ENCODE results near the gene SRSF2.
A peak's percentile ranks its signal among the peaks of the same experiment; 100 is the strongest.
"Not testable (repeated sequence)": the region's sequence is repeated elsewhere in the genome, so short reads cannot be mapped to it uniquely, and the experiment has no call there.

The SRSF2 gene

DNA sequence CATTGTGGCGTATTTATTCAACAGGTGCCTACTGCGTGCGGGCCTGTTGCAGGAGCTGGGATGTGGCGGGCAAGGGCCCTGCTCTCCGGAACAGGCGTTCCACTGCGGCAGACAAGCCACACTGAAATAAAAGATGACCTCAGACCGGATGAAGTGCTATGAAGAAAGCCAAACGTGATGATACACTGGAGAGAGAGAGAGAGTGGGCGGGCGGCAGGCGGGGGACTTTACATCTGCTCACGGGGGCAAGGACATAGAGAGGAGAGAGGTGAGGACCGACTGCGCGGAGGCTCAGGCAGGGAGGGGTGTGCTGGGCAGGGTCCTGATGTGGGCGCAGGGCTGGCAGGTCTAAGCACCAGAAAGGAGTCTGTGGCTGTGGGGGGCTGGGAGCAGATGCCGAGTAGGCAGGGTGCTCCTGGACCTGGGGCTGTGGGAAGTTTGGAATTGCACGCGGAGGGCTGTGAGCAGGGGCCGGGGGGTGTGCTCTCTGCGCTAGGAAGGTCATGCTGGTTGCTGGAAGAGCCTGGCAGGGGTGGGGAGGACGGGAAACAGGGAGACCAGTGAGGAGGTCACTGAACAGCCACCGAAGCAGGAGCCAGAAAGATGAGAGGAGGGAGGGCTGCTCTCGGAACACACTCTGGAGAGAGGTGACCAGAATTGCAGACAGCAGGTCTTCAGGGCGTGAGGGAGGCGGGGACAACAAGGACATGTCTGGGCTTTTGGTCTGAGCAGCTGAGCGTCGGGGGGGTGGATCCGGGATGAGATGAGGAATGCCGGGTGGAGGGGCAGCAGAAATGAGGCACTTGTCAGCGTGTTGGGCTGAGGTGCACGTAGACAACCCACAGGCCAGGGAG, 36.3 kb downstream of the SRSF2 start:
- peak; percentile 38 for DNase-seq (ENCODE audit: low spot score)

DNA sequence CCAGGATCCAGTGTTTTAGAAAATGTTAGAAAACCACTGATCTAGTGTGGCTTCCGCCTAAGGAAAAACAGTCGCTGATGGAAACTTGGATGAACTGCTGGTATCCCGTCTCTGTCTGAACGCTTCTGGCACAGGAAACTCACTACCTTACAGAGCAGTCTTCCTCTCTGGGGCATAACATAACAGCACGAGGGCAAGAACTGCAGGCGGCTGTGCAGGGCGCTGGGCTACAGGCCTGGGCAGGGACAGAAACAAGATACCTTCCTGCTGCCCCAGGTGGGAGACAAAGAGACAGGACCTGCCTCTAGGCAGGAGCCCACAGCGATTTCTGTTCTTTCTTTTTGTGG, 36.9 kb downstream of the SRSF2 start:
- no peak for DNase-seq (ENCODE audit: low spot score)

DNA sequence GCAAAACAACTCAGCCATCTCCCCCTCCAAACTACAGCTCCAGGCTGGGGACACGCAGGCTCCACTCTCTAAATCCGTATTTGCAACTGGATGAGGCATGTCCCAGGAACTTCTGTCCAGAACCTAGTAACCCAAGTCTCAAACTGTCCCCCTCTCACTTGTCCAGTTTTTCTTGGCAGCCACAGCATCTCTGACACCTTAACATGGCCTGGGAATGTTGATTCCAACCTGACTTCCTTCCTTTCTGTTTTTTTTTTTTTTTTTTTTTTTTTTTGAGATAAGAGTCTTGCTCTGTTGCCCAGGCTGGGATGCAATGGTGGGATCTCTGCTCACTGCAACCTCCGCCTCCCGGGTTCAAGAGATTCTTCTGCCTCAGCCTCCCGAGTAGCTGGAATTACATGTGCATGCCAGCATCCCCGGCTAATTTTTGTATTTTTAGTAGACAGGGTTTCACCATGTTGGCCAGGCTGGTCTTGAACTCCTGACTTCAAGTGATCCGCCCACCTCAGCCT, 38.6 kb downstream of the SRSF2 start:
- not testable (repeated sequence) for DNase-seq (ENCODE audit: low spot score)

DNA sequence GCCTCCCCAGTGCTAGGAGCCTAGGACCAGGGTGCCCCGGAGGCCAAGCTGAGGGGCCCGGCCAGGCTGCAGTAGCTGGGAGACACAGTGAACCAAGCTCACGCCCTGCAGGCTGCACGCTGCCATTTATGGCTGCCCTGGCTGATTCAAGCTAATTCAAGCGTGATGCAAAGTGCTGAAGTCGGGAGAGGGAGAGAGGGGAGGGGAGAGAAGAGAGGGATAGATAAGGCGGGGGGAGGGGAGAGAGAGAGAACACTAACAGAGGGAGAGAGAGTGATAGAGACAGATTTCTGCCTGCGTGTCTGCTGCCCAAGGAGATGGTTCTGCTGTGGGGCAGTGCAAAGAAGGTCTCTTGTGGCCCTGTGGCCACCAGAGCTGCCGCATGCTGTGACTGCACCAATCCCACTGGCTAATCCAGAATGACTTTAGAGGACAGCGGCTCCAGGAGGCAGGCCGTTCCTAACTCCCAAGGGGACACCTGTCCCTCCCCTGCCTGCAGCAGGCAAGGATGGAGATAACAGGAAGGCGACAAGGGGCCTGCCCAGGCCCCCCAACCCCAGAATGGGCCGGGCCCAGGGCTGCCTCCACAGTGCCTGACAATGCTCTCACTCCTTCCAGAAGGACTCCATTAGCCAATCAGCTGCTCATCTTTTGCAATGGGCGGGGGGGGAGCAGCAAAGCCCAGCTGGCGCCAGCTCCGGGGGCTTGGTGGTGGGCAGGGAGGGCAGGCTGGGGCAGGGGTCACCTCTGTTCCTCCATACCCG, 39.2 kb downstream of the SRSF2 start:
- no peak for DNase-seq (ENCODE audit: low spot score)

DNA sequence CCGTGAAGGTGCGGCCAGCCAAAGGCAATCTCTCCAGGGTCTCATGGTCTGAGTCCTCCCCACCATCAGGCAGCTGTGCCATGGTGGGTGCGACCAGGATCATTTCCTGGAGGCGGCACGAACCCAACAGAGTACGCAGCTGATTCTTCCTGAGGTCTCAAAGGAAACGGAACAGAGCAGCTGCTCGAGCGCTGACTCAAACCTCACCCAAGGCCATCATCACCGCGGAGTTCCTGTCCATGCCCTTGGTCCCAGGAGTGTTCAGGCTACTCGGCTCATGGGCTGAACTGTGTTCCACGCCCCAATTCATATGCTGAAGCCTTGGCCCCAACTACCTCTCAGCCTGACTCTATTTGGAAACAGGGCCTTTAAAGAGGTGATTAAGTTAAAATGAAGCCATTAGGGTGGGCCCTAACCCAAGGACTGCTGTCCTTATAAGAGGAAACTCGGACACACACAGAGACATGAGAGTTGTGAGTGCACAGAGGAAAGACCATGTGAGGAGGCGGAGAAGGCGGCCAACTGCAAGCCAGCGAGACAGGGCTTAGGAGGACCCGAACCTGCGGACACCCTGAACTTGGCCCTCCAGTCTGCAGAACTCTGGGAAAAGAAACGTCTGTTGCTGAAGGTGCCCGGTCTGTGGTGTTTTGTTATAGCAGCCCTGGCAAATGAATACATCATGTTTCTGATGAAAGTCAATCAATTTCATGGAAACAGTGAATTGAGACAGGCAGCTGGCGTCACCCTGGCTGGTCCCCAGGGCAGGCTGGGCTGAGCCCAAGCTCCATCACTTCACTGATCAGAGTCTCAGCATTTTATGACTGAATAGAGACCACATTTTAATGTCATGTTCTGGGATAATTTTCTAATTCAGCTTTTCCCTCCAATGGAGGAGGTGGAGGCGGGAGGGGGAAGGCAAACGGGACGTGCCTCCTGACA, 40.1 kb downstream of the SRSF2 start:
- no peak for DNase-seq (ENCODE audit: low spot score)

DNA sequence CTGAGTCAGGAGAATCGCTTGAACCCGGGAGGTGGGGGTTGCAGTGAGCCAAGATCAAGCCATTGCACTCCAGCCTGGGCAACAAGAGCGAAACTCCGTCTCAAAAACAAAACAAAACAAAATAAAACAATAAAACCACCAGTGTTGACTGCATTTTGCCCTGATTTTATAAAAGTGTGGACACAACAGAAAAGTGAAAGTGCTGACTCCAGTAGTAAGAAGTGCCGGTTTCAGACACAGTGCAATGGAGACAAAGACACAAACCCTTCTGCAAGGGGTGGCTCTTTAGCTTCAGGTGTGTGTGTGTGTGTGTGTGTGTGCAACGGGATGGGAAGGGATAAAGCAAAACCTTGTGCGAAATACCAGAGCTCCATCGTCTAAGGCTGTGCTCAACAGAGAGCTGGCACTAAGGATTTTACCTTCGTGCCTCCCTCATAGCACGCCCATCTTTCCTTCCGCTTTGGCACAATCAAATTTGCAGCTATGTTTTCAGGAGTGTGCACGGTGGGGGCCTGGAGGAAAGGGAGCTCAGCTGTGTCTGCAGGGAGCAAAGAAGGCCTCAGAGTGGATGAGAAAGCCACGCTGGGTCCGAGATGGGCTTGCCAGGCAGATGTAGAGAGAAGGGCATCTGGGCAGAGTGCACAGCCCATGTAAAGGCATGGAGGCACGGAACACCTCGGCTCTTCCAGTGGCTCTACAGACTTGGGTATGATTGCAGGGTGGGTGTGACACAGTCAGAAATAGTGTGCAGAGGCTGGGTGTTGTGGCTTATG, 41.9 kb downstream of the SRSF2 start:
- no peak for DNase-seq (ENCODE audit: low spot score)

DNA sequence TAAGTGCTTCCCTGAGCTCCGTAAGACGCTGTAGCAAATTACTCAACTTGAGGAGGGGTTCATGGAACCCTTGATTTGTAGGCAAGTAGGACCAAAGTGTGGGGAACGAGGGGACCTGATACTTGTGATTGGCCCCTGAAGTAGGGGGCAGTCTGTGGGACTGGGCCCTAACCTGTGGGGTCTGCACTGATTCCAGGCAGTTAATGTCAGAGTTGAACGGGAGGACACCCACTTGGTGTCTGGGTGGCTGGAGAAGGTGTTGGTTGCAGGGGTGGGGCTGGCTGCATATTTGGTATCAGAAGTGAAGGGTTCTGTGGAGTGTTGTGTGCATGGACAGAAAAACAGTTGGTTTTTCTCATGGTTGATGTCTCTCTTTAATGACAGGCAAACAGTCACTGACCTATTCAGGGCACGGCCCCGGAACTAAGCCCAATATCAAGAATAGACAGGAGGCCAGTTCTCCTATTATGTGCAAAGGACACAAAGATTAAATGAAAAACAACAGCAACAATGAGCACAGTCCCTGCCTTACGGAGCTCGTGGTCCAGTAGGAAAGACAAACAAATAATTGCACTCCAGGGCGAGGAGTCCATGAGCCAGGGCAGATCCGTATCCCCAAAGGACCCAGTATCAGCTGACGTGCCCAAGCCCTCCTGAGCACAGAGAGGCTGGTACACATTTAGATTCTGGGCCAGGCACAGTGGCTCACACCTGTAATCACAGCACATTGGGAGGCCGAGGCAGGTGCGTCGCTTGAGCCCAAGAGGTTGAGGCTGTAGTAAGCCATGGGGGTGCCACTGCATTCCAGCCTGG, 45.5 kb downstream of the SRSF2 start:
- no peak for DNase-seq (ENCODE audit: low spot score)

DNA sequence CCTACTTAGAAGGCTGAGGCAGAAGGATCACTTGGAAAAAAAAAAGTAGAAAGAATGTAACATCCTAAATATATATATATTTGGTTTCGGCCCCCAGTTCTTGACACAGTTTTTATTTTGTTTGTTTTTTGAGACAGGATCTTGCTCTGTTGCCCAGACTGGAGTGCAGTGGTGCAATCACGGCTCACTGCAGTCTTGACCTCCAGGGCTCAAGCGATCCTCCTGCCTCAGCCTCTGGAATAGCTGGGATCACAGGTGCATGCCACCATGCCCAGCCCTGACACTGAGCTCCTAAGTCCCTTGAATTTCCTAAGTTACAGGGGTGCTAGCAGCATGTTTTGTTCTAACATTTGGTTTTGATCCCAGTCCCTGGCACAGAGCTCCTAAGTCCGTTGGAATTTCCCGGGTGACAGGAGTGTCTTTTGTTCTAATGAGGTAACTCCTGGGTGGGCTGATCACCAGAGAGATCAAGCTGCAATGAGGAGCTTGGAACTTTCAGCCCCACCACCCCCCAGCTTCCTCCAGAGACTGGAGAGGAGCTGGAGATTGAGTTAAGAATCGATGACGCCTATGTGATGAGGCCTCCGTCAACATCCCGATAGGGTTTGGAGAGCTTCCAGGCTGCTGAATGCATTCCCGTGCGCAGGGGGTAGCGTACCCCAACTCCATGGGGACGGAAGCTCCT, 46.4 kb downstream of the SRSF2 start:
- DNase-seq (ENCODE audit: low spot score), result no peak

DNA sequence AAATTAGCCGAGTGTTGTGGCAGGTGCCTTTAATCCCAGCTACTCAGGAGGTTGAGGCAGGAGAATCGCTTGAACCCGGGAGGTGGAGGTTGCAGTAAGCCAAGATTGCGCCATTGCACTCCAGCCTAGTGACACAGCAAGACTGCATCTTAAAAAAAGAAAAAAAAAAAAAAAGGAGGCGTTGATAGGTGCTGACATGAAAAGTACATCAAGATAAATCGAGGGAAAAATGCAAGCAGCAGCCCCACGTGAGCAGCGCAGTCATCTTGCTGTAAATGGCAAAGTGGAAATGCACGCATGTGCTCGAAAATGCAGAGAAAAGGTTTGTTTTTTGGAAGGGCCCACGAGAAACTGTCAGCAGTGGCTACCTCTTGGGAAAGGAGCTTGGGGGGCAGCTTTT, 47.3 kb downstream of the SRSF2 start:
- DNase-seq (ENCODE audit: low spot score), result no peak

DNA sequence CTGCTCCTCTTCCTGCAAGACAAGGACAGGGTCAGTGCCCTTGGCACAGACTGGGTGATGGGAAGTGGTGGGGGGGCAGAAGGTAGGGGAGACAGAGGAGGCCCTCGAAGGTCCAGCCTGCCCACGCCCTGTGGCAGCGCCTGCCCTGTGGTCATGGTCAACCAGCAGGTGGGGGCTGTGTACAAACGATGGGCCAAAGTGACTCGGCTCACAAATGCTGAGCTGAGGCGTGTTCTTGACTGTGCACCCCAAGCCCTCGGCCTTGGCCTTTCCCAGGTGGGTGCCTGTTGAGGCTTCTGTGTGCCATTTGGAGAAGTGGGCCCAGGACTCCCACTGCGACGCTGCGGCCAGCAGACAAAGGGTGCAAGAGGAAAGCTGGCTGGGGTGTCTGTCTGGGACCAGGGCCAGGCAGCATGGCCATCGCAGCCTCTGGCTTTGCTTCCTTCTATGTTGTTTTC, 48.9 kb downstream of the SRSF2 start:
- DNase-seq (ENCODE audit: low spot score), result no peak

DNA sequence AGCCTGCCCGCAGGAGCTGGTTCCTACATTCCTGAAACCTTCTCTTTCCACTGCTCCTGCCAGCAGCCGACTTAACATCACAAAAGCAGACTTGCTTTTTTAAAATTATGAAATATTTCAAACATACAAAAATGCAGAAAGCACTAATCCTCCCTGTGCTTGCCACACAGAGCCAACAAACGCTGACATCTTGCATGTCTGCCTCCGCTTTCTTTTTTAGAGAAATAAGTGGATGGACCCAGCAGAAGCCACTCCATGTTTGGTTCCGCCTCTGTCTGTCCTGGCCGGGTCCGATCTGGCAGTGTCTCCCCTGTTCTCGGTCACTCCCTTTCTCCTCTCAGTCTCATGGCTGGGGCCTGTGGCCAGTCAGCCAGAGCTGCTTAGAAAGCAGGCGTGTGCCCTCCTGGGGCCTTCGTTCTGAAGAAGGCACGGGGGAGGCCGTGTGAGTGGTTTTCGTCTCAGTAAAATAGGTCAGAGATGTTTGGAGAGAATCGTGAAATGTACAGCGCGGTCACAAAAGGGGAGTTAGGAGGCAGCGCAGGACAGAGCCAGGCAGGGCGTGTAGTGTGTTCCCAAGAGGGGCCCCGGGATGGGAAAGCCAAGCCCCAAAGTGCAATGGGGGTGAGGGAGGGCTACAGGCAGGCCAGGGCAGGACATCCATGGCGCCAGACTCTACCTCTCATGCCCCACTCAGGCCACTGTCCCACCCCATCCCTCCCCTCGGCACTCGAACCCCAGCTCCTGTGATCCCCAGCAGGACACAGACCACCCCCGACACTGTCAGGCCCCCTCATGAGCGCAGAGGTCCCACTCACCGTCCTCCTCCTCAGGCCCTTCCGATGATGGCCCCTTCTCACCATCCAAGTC, 49.6 kb downstream of the SRSF2 start:
- no peak for DNase-seq (ENCODE audit: low spot score)

DNA sequence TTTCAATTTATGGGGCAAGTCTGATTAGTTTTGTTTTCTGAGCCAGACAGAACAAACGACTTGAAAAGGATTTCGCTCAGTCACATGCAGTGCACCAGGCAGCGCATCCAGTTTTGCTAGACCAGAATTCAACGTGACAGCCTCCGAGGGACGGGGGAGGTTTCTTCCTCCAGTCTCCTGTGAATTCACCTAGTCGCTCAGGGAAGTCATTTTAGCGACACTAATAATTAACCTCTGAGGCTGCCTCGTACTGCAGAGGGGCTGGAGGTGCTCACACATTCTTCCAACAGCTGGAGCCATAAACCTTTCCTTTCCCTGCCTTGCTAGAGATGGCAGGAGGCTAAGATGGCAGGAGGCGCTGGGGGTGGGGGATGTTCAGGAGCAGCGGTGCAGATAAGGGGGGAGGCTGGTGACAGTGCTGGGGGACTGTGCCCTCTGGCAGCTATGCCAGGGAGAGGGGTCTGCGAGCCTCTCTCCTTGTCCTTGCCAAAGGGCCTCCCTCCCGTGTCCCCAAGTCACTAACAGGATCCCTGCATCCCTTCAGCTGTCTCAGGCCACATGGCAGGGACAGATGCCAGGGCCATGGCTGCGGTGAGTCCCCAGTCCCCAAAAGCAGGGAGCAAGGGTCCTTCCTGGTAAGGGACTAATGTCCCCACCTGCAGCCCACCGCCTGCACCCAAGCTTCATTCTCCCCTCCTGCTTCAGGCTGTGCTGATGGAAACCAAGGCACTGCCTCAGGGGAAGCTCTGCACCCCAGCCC, 50.4 kb downstream of the SRSF2 start:
- DNase-seq (ENCODE audit: low spot score), result no peak

DNA sequence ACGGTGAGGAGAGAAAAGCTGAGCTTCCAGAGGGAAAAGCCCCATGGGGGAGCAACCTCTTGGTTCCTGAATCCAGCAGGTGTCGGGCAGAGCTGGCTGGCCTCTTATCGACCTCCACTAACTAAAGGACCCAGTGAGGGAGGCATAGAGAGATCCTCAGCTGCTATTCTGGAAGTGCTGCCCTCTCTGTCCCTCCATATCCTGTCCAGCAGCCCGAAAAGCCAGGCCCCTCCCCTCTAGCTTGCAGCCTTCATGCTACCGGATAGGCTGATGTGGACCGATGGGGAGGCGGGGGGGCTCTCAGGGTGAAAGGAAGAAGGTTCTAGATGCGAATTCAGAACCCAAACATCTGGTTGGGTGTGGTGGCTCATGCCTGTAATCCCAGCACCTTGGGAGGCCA, 51.3 kb downstream of the SRSF2 start:
- DNase-seq (ENCODE audit: low spot score), result no peak

DNA sequence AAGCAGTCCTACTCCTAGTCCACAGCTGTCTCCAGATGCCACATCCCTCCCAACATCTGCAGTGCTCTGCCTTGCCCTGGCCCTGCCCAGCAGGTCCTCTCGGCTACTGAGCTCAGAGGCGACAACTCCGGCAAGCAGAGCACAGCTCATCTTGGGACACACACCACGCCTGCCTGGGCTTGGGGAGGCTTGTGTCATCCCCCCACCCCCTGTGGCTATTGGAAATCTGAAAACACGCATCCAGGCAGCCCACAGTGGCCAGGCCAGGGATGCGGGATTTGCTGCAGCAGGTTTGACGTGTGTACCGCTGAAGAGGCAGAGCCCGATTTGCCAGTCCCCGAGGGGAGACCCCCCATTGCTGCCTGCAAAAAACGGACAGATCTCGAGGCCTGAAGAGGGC, 51.8 kb downstream of the SRSF2 start:
- DNase-seq (ENCODE audit: low spot score), result no peak

DNA sequence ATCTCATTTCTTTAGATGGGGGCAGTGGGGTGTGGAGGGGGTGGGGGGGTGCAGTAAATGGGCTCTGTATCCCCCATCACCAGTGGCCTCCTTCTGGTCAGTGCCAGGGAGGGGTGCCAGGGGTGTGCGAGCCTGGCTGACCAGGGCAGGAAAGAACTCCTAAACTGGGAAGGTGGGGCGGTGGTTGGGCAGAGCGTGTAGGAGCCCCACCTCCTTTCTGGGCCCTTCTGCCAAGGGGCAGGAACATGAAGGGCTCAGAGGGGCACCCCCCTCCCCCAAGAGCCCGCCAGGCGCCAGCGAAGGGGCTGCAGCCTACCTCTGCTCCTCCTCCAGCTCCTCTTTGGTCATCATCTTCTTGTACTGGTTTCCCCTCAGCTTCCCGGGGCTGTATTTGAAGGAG, 52.4 kb downstream of the SRSF2 start:
- DNase-seq (ENCODE audit: low spot score), result no peak

Data from COLO829 (cell line).